ENCODE data around the gene CHL1.

CHL1 gene

GRCh38 chr3:394775-395174 is 198.2 kb downstream of the CHL1 start:
- H3K9me3 Mint-ChIP-seq: peaks cover 3% of the 10 kb centered on the region
- H3K36me3 Mint-ChIP-seq (ENCODE audit: low read depth): no peaks in the 10 kb centered on the region
- DNase-seq (ENCODE audit: low spot score): no peak
- no peaks in the 10 kb centered on the region for H3K4me1 Mint-ChIP-seq (ENCODE audit: low read depth)
- H3K27ac Mint-ChIP-seq: no peak overlapping the region
- H3K4me3 Mint-ChIP-seq: no peak overlapping the region
- no peaks in the 10 kb centered on the region for H3K27me3 Mint-ChIP-seq (ENCODE audit: low read depth)

- no peaks in the 10 kb centered on the region for H3K36me3 Mint-ChIP-seq (ENCODE audit: low read depth)
- DNase-seq (ENCODE audit: low spot score): no peak
- H3K9me3 Mint-ChIP-seq: peaks cover 3% of the 10 kb centered on the region
- H3K27ac Mint-ChIP-seq: no peak overlapping the region
- no peaks in the 10 kb centered on the region for H3K4me1 Mint-ChIP-seq (ENCODE audit: low read depth)
- no peaks in the 10 kb centered on the region for H3K27me3 Mint-ChIP-seq (ENCODE audit: low read depth)
- no peak overlapping the region for H3K4me3 Mint-ChIP-seq
Measured at GRCh38 chr3:396293-396692, 199.7 kb downstream of the CHL1 start.

GRCh38 chr3:399647-400046 is 203.1 kb downstream of the CHL1 start:
- no peaks in the 10 kb centered on the region for H3K9me3 Mint-ChIP-seq
- H3K36me3 Mint-ChIP-seq (ENCODE audit: low read depth): no peaks in the 10 kb centered on the region
- H3K4me1 Mint-ChIP-seq (ENCODE audit: low read depth): no peaks in the 10 kb centered on the region
- no peak for DNase-seq (ENCODE audit: low spot score)
- H3K27ac Mint-ChIP-seq: no peak overlapping the region
- no peaks in the 10 kb centered on the region for H3K27me3 Mint-ChIP-seq (ENCODE audit: low read depth)
- H3K4me3 Mint-ChIP-seq: no peak overlapping the region

GRCh38 chr3:403826-404225 is 207.3 kb downstream of the CHL1 start:
- Mint-ChIP-seq H3K4me3 (no peak overlapping the region), H3K9me3 (no peaks in the 10 kb centered on the region), H3K36me3 (ENCODE audit: low read depth) (no peaks in the 10 kb centered on the region)

GRCh38 chr3:409011-409410 is 212.4 kb downstream of the CHL1 start:
- Mint-ChIP-seq H3K9me3 (no peaks in the 10 kb centered on the region), H3K27ac (no peak overlapping the region), H3K4me1 (ENCODE audit: low read depth) (no peaks in the 10 kb centered on the region), H3K4me3 (no peak overlapping the region), H3K27me3 (ENCODE audit: low read depth) (no peaks in the 10 kb centered on the region), H3K36me3 (ENCODE audit: low read depth) (no peaks in the 10 kb centered on the region)
- no peak for DNase-seq (ENCODE audit: low spot score)

More at GRCh38 chr3:403826-404225, 207.3 kb downstream of the CHL1 start:
- DNase-seq (ENCODE audit: low spot score): no peak
- H3K4me1 Mint-ChIP-seq (ENCODE audit: low read depth): no peaks in the 10 kb centered on the region
- no peak overlapping the region for H3K27ac Mint-ChIP-seq
- no peaks in the 10 kb centered on the region for H3K27me3 Mint-ChIP-seq (ENCODE audit: low read depth)

GRCh38 chr3:411226-411625 is 214.7 kb downstream of the CHL1 start:
- H3K4me3 Mint-ChIP-seq: no peak overlapping the region
- no peaks in the 10 kb centered on the region for H3K9me3 Mint-ChIP-seq
- DNase-seq (ENCODE audit: low spot score): no peak
- H3K4me1 Mint-ChIP-seq (ENCODE audit: low read depth): no peaks in the 10 kb centered on the region
- no peaks in the 10 kb centered on the region for H3K27me3 Mint-ChIP-seq (ENCODE audit: low read depth)
- H3K27ac Mint-ChIP-seq: no peak overlapping the region
- H3K36me3 Mint-ChIP-seq (ENCODE audit: low read depth): no peaks in the 10 kb centered on the region

GRCh38 chr3:414063-414462 is 217.5 kb downstream of the CHL1 start:
- Mint-ChIP-seq H3K27ac (no peak overlapping the region), H3K9me3 (no peaks in the 10 kb centered on the region), H3K36me3 (ENCODE audit: low read depth) (no peaks in the 10 kb centered on the region), H3K4me3 (no peak overlapping the region), H3K4me1 (ENCODE audit: low read depth) (no peaks in the 10 kb centered on the region), H3K27me3 (ENCODE audit: low read depth) (no peaks in the 10 kb centered on the region)
- DNase-seq (ENCODE audit: low spot score): no peak

- no peaks in the 10 kb centered on the region for H3K36me3 Mint-ChIP-seq (ENCODE audit: low read depth)
- no peaks in the 10 kb centered on the region for H3K27me3 Mint-ChIP-seq (ENCODE audit: low read depth)
- H3K4me1 Mint-ChIP-seq (ENCODE audit: low read depth): no peaks in the 10 kb centered on the region
- no peaks in the 10 kb centered on the region for H3K9me3 Mint-ChIP-seq
- H3K27ac Mint-ChIP-seq: no peak overlapping the region
- H3K4me3 Mint-ChIP-seq: no peak overlapping the region
- DNase-seq (ENCODE audit: low spot score): no peak
Measured at GRCh38 chr3:418239-418929, 221.8 kb downstream of the CHL1 start.

GRCh38 chr3:420584-420983 is 224.0 kb downstream of the CHL1 start:
- H3K4me1 Mint-ChIP-seq (ENCODE audit: low read depth): no peaks in the 10 kb centered on the region
- H3K36me3 Mint-ChIP-seq (ENCODE audit: low read depth): no peaks in the 10 kb centered on the region

GRCh38 chr3:425079-425478 is 228.5 kb downstream of the CHL1 start:
- no peak overlapping the region for H3K27ac Mint-ChIP-seq
- H3K4me1 Mint-ChIP-seq (ENCODE audit: low read depth): no peaks in the 10 kb centered on the region
- no peaks in the 10 kb centered on the region for H3K27me3 Mint-ChIP-seq (ENCODE audit: low read depth)
- no peak for DNase-seq (ENCODE audit: low spot score)
- no peak overlapping the region for H3K4me3 Mint-ChIP-seq
- peaks cover 3% of the 10 kb centered on the region for H3K9me3 Mint-ChIP-seq
- H3K36me3 Mint-ChIP-seq (ENCODE audit: low read depth): no peaks in the 10 kb centered on the region

More at GRCh38 chr3:420584-420983, 224.0 kb downstream of the CHL1 start:
- Mint-ChIP-seq H3K9me3 (no peaks in the 10 kb centered on the region), H3K27me3 (ENCODE audit: low read depth) (no peaks in the 10 kb centered on the region), H3K4me3 (no peak overlapping the region), H3K27ac (no peak overlapping the region)
- no peak for DNase-seq (ENCODE audit: low spot score)

- DNase-seq (ENCODE audit: low spot score): no peak
- no peaks in the 10 kb centered on the region for H3K27me3 Mint-ChIP-seq (ENCODE audit: low read depth)
- H3K27ac Mint-ChIP-seq: no peak overlapping the region
- no peaks in the 10 kb centered on the region for H3K36me3 Mint-ChIP-seq (ENCODE audit: low read depth)
- H3K4me1 Mint-ChIP-seq (ENCODE audit: low read depth): no peaks in the 10 kb centered on the region
- H3K9me3 Mint-ChIP-seq: peaks cover 3% of the 10 kb centered on the region
- no peak overlapping the region for H3K4me3 Mint-ChIP-seq
Measured at GRCh38 chr3:426072-426471, 229.5 kb downstream of the CHL1 start.

GRCh38 chr3:427128-427527 is 230.6 kb downstream of the CHL1 start:
- Mint-ChIP-seq H3K27me3 (ENCODE audit: low read depth) (no peaks in the 10 kb centered on the region), H3K4me1 (ENCODE audit: low read depth) (no peaks in the 10 kb centered on the region)

GRCh38 chr3:430186-430585 is 233.6 kb downstream of the CHL1 start:
- H3K27ac Mint-ChIP-seq: no peak overlapping the region

More at GRCh38 chr3:427128-427527, 230.6 kb downstream of the CHL1 start:
- Mint-ChIP-seq H3K9me3 (peaks cover 3% of the 10 kb centered on the region), H3K27ac (no peak overlapping the region), H3K4me3 (no peak overlapping the region), H3K36me3 (ENCODE audit: low read depth) (no peaks in the 10 kb centered on the region)
- no peak for DNase-seq (ENCODE audit: low spot score)

GRCh38 chr3:435161-435560 is 238.6 kb downstream of the CHL1 start:
- no peaks in the 10 kb centered on the region for H3K27me3 Mint-ChIP-seq (ENCODE audit: low read depth)
- H3K36me3 Mint-ChIP-seq (ENCODE audit: low read depth): no peaks in the 10 kb centered on the region
- H3K9me3 Mint-ChIP-seq: no peaks in the 10 kb centered on the region
- no peak overlapping the region for H3K4me3 Mint-ChIP-seq
- H3K27ac Mint-ChIP-seq: no peak overlapping the region
- H3K4me1 Mint-ChIP-seq (ENCODE audit: low read depth): no peaks in the 10 kb centered on the region
- no peak for DNase-seq (ENCODE audit: low spot score)

More at GRCh38 chr3:430186-430585, 233.6 kb downstream of the CHL1 start:
- Mint-ChIP-seq H3K36me3 (ENCODE audit: low read depth) (no peaks in the 10 kb centered on the region), H3K4me3 (no peak overlapping the region), H3K4me1 (ENCODE audit: low read depth) (no peaks in the 10 kb centered on the region), H3K9me3 (peaks cover 3% of the 10 kb centered on the region), H3K27me3 (ENCODE audit: low read depth) (no peaks in the 10 kb centered on the region)
- DNase-seq (ENCODE audit: low spot score): no peak

GRCh38 chr3:436053-436452 is 239.5 kb downstream of the CHL1 start:
- no peak overlapping the region for H3K4me3 Mint-ChIP-seq
- peaks cover 7% of the 10 kb centered on the region for H3K9me3 Mint-ChIP-seq
- no peak overlapping the region for H3K27ac Mint-ChIP-seq
- no peak for DNase-seq (ENCODE audit: low spot score)
- H3K27me3 Mint-ChIP-seq (ENCODE audit: low read depth): no peaks in the 10 kb centered on the region
- no peaks in the 10 kb centered on the region for H3K4me1 Mint-ChIP-seq (ENCODE audit: low read depth)
- H3K36me3 Mint-ChIP-seq (ENCODE audit: low read depth): no peaks in the 10 kb centered on the region
